Myocyte (in vitro differentiated cells): Measurements from ENCODE around the gene OPCML. TPM values are rescaled to one million over a fixed set of nuclear protein-coding genes. Genes with fewer than 3 reads are reported as not detected.

ENCODE experiments used
- DNase-seq: peaks from one replicate; pipeline ENCODE4 v3.0.0-alpha.2; 2012; ENCODE audit warnings: low read depth
- total RNA-seq: library from RNA; depleted of rRNA; stranded (reverse); fragments of >200 nt; gene quantifications from 2 replicates; pipeline ENCODE4 v1.2.3, GENCODE V29; 2014

OPCML gene
- total RNA-seq, 1 donor from 2014 or later = not detected

DNA sequence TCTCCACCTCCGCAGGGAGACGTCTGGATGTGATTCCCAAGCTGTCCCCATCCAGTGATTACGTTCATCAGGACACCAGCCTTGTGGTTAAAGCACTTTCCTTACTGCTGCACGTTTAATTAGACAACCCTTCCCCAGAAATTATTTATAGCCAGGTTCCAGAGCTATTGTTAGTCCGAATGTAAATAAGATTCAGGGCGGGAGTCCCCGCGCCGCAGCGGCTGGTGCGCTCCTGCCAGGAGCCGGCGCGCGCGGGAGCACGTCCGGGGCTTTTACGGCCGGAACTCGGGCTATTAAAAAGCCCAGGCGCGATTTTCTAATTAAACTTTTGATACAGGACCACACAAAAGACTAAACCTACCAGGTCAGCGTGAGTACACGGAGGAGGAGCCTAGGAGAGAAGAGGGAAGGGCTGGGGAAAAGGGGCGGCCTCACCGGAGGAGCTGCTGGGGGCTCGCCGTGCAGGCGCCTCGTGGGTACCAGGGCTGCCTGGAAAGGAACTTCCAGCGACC is 538.3 kb downstream of the OPCML start:
- DNase-seq = no peak

DNA sequence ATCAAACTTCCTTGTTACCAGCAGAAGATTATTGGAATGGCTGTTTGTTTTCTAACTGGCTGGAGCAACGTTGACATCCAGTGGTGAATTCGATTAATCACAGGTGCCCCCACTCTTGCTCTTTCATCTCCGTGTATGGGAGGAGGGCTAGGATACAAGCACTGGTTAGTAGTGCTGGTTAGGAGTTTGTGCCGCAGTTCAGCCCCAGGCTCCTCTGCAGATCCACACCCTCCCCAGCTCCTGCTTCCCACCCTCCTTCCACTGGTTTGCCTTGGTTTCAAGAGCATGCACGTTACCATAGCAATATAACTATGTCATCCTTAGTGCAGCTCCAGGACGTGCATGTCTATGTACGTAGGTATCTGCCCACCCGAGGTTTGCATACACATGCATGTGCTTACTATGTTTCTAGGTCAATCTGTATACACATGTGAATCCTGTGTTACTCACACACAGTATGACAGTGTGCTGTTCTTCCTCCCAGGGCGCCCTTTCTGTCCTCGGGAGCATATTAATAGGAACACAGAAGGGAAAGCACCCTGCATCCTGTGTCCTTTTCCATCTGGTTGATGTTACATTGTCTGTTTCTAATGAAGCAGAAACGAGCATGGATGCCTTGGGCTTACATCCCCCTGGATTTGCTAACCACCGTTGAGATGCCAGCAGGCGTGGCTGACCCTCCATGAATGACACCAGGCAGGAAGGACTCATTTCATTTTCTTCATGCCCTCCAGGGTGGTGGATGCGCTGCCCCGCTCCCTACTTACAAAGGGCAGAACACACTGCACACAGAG is 539.3 kb downstream of the OPCML start:
- no peak for DNase-seq

DNA sequence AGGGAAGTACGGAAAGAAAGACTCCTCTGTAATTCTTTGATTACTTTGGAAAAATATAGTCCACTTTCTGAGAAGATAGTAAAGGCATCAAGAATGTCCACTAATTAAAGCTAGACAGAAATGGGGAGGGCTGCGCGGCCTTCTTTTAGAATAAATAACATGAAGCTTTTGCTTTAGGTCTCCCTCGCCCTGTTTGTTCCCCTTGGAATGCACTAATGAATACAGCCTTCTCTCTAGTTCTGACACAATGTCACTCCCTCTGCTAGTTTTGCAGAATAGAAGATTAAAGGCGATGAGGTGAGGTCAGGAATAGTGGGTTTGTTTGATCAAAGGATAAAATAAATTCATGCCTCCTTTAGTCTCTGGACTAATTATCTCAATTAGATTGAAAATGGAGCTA is 543.9 kb downstream of the OPCML start:
- no peak for DNase-seq

DNA sequence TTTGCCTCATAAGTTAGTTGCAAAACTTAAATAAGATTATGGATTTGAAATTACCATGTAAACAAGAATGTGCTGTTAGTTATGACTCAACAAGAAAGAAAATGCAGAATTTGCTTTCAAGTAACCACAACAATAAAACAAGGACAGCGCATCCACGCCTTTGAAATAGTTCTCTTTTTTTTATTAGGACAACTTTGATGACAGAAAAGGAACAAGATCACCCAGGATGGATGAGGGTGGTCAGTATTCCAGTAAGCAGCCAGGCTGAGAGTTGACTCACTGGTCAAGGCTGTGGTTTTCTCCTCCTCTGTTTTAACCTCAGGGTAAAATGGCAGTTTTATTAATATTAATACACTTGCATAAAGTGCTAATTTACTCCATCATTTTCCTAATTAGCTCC is 544.4 kb downstream of the OPCML start:
- DNase-seq = no peak

DNA sequence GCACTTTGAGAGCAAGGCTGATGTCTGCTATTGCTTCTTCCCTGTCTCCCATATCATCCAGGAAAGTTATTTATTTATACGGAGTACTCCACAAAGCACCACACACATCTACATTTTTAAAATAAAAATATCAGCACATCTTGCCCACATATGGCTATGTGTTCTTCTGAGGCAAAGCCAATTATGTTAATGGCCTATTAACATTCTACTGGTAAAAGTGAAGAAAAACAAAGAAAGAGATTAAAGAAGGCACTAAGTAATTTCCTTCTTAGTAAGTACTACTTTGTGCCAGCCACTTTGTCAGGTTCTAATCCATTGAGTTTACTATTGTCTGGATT is 548.7 kb downstream of the OPCML start:
- DNase-seq = no peak

DNA sequence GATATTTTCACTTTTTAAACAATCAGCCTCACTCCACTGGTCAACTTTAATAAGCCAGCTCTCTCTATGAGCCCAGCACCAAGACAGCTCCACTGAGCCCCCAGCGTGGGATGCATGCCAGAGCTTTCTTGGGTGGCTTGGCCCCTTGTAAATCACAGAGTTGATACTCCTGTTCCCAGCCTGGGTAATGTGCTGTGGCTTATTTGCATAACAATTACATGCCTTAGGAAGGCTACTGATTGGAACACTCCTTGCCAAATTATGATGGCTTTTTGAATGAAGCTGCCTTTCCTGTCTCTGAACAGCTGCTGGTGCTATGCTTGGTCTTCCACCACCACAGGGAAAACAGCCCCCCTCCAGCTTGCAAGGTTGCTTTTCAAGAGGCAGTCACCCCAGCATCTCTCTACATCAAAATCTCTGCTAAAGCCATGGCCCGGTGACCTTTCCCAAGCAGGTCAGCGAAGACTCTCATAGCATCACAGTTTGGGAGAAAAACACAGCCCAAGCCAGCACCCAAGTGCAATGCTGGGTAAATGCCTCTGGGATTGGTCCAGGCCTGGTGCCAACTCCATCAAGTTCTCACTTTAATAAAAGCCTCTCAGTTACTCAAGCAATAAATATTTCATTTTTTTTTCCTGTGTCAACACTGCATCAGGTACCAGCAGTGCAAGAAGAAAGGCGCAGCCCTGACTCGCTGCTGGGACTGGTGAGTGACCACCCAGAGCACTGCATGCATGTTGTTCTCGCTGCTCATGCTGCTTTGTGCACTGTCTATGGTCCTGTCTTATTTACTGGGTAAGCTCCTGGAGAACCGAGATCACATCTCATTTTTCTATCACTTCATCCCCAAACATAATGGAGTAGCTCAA is 549.3 kb downstream of the OPCML start:
- DNase-seq = no peak

DNA sequence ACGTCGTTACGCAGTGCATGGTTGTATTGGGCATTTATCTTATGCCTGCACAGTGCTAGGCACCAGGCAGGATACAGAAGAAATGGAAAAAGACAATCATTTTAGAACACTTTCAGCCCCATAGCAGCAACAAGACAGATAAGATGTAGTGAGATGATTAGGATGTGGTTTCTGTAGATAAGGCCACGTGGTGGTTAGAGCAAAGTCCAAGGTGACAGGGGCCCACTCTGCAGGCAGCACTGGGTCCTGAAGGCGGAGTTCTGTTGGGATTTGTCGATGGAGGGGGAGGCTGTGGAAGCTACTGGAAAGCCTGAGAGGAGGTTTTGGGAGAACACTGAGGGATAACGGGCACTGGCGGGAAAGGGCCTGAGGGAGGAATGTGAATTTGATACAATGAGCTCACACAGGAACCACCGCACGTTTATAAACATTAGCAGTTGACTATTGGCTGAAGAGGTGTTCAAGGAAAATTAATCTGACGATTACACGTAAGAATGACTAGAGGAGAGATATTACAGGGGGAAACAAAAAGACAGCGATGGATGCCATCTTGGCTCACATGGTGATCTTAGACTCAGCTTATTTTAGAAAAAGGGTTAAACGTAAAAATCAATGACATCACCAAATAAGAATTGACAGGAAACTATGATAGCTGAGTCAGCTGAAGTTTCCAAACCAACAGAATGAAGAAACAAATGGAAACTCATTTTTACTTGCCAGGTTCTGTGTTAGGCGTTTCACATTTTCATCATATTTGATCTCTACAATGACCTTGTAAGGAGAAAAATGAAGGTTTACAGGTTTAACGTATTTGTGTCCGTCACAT is 551.0 kb downstream of the OPCML start:
- DNase-seq = no peak

DNA sequence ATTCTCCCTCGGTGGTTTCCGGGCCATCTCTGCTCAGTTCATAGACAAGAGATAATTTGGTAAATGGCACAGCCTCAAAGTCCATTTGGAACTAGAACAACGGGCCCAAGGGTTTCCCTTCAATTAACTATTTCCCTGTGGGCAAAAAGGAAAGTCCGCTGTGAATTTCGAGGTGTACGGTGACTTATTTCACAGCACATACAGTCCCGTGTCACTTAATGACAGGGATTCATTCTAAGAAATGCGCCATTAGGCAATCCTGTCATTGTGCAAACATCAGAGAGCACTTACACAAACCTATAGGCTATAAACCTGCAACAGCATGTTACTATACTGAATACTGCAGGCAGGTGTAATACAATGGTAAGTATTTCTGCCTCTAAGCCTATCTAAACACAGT is 551.6 kb downstream of the OPCML start:
- no peak for DNase-seq

DNA sequence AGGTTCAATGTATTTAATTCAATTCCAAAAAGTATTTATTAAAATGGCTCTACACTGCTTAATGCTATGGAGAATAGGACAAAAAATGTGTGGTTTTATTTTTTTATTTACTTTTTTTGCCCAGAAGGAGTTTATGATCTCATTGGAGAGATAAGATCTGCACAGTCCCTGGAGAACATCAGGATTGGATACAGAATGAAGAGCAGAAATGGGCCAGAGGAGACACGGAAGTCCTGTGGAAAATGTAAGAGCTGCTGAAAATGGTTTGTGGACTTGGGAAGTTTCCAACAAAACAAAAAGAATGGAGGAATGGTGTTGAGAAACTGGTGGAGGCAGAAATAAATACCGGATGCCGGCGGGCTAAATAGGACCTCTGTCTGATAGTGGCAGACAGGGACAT is 554.6 kb downstream of the OPCML start:
- no peak for DNase-seq

DNA sequence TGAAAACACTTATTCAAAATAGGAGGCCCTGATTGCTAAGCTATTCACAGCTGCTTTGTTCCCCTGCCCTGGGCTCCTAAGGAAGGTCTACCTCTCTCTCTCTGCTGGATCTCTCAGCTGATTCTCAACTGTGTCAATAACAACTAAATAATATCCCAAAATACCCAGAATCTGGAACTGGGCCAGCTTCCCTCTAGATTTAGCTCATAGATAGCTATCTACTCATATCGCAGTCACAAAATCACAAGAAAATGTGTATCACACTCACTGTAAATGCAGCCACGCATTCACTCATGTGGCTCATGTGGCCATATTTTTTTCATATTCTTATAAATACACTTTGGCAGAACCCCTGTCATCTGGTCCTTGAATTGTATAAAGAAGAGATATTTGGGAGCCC is 555.1 kb downstream of the OPCML start:
- no peak for DNase-seq

DNA sequence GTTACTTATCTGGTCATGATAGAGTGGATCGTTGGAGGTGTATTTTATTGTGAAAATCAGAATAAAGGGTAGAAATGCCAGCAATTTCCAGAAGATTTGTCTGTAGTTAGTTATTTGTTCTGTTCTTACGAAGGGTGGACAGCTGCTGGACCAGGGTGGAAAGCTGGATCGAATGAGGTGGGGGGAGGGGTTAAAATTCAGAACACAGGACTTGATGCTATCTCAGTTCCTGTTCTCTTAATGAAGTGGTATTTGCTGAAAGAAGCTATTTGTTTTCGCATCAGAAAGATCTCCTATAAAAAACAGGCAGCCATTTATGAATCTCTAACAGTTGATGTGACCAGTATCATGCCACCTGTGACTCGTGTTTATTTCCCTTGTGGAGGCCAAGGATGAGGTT is 556.2 kb downstream of the OPCML start:
- DNase-seq = no peak

DNA sequence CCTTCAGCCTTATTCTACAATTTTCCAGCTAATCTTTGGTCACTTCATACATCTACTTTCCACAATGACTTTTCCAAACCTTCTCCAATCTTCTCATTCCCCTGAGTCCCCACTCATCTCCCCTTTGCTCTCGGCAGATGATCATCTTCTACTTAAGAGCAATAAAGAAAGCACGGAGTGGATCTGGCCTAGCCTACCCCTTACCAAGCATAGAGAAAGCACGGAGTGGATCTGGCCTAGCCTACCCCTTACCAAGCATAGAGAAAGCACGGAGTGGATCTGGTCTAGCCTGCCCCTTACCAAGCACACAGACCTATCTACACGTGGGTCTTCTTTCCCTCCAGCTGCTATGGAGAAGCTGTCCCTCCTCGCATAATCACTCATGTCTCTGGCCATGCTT is 558.6 kb downstream of the OPCML start:
- no peak for DNase-seq

DNA sequence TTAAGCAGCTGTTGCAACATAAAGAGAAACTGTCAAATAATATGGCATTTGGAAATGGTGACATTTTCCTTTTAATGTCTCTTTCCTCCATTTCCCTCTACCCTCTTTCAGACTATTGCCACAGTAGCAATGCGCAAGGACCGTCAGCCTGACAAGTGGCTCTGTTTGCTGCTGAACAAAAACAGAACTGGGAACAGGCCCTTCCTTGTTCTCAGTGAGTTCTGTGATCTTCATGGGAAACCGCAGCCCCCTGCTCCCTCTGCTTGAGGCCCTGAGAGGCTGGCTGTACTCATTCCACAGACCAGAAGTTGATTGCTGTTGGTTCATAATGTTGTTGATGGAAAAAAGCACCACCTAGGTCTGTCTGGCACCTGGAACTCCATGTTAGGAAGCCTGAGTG is 559.7 kb downstream of the OPCML start:
- no peak for DNase-seq

DNA sequence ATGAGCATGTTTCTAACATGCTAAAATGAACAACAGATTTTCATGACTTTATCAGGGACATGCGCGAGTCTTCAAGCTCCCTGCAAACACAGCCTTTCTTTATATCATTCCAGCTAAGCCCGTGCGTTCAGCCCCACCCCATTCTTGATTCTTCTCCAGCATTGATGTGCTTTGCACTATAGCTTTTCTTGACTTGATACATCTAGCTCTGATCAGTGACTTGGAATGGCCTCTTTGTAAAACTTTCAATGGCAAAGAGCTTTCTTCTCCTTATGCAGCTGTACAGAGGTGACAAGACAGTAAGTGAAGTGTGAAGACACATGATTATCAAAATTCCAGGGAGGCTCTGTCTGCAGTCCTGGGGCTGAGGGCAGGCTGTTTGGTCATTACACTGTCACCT is 561.0 kb downstream of the OPCML start:
- no peak for DNase-seq

DNA sequence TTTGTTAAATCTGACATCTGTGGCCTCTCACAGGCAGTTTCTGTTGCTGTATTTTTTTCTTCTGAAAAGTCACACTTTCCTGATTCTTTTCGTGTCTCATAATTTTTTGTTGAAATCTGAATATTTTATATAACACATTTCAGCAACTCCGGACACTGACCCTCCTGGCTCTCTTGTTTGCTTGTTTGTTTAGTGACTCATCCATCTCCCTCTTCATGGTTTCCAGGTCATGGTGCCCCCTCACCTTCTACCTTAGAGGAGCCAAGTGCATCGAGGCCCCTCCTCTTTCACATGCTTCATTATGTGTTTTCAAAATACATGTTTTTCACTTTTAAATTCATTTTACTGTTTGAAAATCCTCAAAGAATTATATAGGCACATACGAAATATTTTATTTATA is 562.4 kb downstream of the OPCML start:
- DNase-seq = no peak

DNA sequence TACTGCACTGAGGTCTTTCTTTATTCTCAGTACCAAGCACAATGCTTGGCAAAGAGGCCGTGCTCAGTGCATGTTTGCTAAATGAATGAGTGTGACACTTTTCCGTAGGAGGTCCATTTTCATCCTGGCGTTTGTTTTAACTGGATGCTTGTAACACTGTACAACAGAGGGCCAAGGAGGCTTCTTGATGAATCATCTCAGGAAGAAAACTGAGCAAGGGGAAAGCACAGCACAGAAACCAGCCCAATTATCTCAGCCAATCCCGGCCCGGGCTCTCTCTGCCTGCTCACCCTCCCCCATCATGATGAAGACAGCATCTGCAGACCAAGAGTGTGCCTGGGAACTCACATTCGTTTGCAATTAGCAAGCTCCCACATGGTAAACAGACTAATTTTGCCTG is 570.3 kb downstream of the OPCML start:
- no peak for DNase-seq

DNA sequence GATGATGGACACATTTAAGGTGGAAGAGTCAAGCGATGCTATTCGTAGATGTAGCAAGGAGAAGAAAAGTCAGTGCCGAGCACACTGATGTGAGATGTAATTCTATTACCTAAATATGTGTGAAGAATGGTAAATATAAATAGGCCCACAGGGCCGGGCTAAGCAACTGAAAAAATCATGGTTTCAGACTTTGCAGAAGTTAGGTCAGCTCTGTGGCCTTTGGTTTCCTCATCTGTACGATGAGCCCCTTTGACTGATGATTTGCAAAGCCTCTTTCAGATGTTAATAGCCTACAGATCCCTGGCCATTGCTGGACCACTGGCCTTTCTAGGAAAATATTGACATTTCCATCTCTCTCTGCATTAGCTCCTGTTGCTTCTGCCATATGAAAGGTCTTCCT is 570.8 kb downstream of the OPCML start:
- no peak for DNase-seq

DNA sequence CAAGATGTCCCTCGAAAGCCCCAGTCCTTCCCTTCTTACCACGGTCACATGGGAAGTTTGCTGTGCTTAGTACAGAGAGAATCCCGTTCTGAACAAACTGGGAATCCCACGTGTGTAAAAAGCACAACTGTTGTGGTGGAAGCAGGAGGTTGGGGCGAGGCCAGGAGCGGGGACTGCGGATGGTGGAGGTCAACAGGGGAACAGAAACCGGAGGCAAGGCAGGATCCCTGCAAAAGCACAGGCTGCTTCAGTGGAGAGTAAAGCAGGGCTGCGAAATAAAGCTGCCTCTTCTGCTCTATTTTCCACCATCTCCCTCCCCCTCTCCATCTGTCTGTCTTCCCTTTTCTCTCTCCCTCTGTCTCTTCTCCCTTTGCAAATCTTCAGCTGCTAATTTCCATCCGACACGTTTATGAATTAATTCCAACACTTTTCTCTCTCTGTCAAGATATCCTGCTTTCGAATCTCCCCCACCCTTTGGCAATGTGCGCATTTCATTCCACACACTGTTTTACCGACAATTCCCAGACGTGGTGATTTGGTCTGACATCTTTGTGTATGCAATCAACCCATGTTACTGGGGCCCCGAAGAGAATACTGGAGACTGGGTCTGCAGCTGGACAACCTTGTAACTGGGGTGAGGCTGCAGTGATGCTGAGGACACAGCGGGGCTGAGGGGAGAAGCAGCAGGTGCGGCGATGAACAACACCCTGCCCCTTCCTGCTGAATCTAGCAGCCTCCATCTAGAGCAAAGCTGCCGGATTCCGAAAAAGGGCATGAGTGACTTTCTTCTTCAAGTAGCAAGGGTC is 571.8 kb downstream of the OPCML start:
- DNase-seq = no peak

DNA sequence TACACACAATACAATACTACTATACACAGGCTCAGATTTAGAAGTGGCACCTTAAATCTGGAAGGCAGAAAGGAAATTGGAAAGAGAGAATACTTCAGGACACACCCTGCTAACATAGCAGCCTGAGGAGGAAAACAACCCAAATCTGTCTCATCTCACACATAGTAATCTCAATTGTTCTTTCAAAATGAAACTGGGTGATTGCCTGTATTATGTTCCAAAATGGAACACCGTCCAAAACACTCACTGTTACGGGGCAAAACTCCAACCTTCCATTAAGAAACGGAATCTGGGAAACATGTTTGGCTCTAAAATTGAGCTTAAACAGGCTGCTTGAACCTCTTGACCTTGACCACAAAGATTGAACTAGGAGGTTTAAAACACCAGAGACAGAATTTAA is 572.6 kb downstream of the OPCML start:
- no peak for DNase-seq

DNA sequence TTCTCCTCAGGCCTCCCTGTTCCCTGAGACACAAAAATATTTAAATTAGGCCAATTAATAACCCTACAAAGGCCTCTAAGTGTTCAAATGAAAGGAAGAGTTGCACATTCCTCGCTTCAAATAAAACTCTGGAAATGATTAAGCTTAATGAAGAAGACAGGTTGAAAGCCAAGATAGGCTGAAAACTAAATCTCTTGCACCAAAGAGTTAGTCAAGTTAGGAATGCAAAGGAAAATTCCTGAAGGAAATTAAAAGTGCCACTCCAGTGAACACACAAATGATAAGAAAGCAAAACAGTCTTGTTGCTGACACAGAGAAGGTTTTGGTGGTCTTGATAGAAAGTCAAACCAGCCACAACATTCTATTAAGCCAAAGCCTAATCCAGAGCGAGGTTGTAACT is 574.4 kb downstream of the OPCML start:
- no peak for DNase-seq

DNA sequence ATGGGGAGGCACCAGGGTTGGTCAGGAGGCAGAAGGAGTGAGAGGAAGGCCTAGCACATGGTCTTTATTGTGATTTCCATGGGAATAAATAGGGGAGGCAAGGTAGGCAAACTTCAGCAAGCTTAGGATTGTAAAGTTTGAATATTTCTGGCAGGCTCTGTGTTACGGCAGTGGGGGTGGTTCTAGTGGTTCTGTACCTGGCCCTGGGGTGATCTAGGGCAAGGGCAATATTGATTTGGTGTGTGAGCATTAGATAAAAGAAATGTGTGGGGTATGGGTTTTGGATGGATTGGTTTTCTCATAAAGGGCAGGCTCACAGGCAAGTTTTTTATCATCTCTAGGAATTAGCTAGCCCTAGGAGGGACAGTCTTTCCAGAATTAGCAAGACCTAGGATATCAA is 584.0 kb downstream of the OPCML start:
- DNase-seq = no peak
